HepG2 (cell line): ENCODE measurements around the gene DCDC1. TPM values are rescaled to one million over a fixed set of nuclear protein-coding genes. Genes with fewer than 3 reads are reported as not detected.

Experiments
- ATAC-seq: fragments of 200-7000 bp; cut with Tn5 transposase; 3 replicates; pipeline ENCODE4 v1.9.1; 2020; ENCODE audit warnings: mild to moderate bottlenecking, moderate library complexity
- BruUV-seq: library from RNA; stranded (reverse); fragments of 400-500 nt; replicated peaks from 2 replicates; lab custom pipeline; 2021; lab: Mats Ljungman, UMichigan
- CTCF ChIA-PET: fragments of 300-600 bp; formaldehyde crosslinking; extraction: SDS; loops from one replicate; lab custom pipeline; 2021; ENCODE audit warnings: low total read pairs, inconsistent platforms, low intra/inter-chr PET ratio; lab: Yijun Ruan, JAX
- POLR2A ChIA-PET: fragments of 350-600 bp; sonication (Branson Sonifier 250); formaldehyde crosslinking; loops from one replicate; lab custom pipeline; 2020; ENCODE audit warnings: antibody characterized with exemption, inconsistent platforms; lab: Yijun Ruan, JAX
- DNase-seq: peaks from one replicate; pipeline ENCODE4 v3.0.0-alpha.2; 2015; ENCODE audit warnings: low spot score
- FAIRE-seq: peaks from 3 replicates; lab custom pipeline; 2011; peaks lifted over from hg19 to GRCh38; lab: Jason Lieb, UNC
- H2AFZ ChIP-seq: one replicate; pipeline ENCODE4 v1.6.1; 2011; ENCODE audit warnings: low read length, inconsistent platforms
- H3K27ac ChIP-seq: fragments of 300-600 bp; 3 replicates; pipeline ENCODE4 v1.8.0; 2011; ENCODE audit warnings: mixed run types, mild to moderate bottlenecking, mixed read lengths, low read length, inconsistent platforms; ENCODE audit not compliant: insufficient read depth; ENCODE audit errors: extremely low read length
- H3K27me3 ChIP-seq, 2 experiments: fragments of 200-600 bp in 1 of 2; 2 replicates in 1 of 2; 3 replicates in 1 of 2; pipeline versions ENCODE4 v1.6.0 to v1.8.0; 2011; ENCODE audit warnings: low read length in 2 of 2, mild to moderate bottlenecking in 2 of 2, moderate library complexity in 2 of 2, inconsistent platforms in 1 of 2; ENCODE audit not compliant: insufficient read depth in 2 of 2, control insufficient read depth in 1 of 2
- H3K36me3 ChIP-seq, 2 experiments: fragments of 200-600 bp in 1 of 2; replicated peaks in 1 of 2; 2 replicates in 1 of 2; 3 replicates in 1 of 2; pipeline versions ENCODE4 v1.5.1 to v1.8.0; 2011; ENCODE audit warnings: low read length in 2 of 2, inconsistent platforms in 1 of 2; ENCODE audit not compliant: insufficient read depth in 2 of 2, control insufficient read depth in 1 of 2
- H3K4me1 ChIP-seq: 2 replicates; pipeline ENCODE4 v1.5.1; 2012; ENCODE audit warnings: low read length, inconsistent platforms; ENCODE audit not compliant: insufficient read depth
- H3K4me2 ChIP-seq: 2 replicates; pipeline ENCODE4 v1.6.0; 2011; ENCODE audit warnings: low read depth, low read length, inconsistent platforms
- H3K4me3 ChIP-seq, 3 experiments: fragments of 200-600 bp in 1 of 3; sonication (generic), shearing (Covaris generic) in 1 of 3; replicated peaks in 1 of 3; 2 replicates each; pipeline ENCODE4 v1.5.1; 2011 to 2016; ENCODE audit warnings: low read length in 3 of 3, inconsistent platforms in 2 of 3, low read depth in 2 of 3, mild to moderate bottlenecking in 2 of 3, control low read depth in 1 of 3, mixed read lengths in 1 of 3; ENCODE audit not compliant: insufficient read depth in 1 of 3
- H3K79me2 ChIP-seq: one replicate; pipeline ENCODE4 v1.6.1; 2011; ENCODE audit warnings: low read length, inconsistent platforms; ENCODE audit not compliant: insufficient read depth
- H3K9ac ChIP-seq: 2 replicates; pipeline ENCODE4 v1.6.0; 2011; ENCODE audit warnings: mild to moderate bottlenecking, low read depth, low read length, inconsistent platforms; ENCODE audit not compliant: insufficient read depth
- H3K9me3 ChIP-seq: 2 replicates; pipeline ENCODE4 v1.5.1; 2012; ENCODE audit warnings: mild to moderate bottlenecking, low read length
- H4K20me1 ChIP-seq: 2 replicates; pipeline ENCODE4 v1.6.0; 2011; ENCODE audit warnings: inconsistent platforms, mild to moderate bottlenecking, low read length, moderate library complexity; ENCODE audit not compliant: insufficient read depth
- FOSL2 ChIP-seq: sonication (generic); formaldehyde crosslinking; IDR thresholded peaks from 2 replicates; pipeline ENCODE4 v1.4.0; 2020; ENCODE audit warnings: missing genetic modification reagents
- MAFK ChIP-seq, 2 experiments: IDR thresholded peaks in 1 of 2; conservative IDR thresholded peaks in 1 of 2; 2 replicates each; pipeline ENCODE4 v1.6.1; 2011; ENCODE audit warnings: improper control_type of control experiment in 2 of 2, low read length in 2 of 2
- PAX8 ChIP-seq: sonication (generic); formaldehyde crosslinking; IDR thresholded peaks from 2 replicates; pipeline ENCODE4 v1.8.0; 2022; ENCODE audit warnings: mild to moderate bottlenecking, missing genetic modification reagents, borderline replicate concordance
- PCBP2 ChIP-seq: fragments of 200-400 bp; formaldehyde crosslinking; optimal IDR thresholded peaks from 2 replicates; pipeline ENCODE3; 2018; ENCODE audit warnings: low read length, low read depth; ENCODE audit not compliant: poor library complexity, severe bottlenecking
- PITX1 ChIP-seq: sonication (generic); formaldehyde crosslinking; IDR thresholded peaks from 2 replicates; pipeline ENCODE4 v1.5.1; 2020; ENCODE audit warnings: mild to moderate bottlenecking, missing genetic modification reagents
- WGBS: methylation state at CpG from one replicate; pipeline ENCODE4 v1.1.6; 2017; ENCODE audit warnings: low lambda C conversion rate; 5-methylcytosine and 5-hydroxymethylcytosine counted together
- in situ Hi-C: cut with HindIII; loops from 2 replicates; pipeline ENCODE4 v1.10.0; 2017; ENCODE audit warnings: low pct_unique_long_range_greater_than_20kb; ENCODE audit not compliant: extremely low pct_ligation_motif_present
- intact Hi-C: fragments of 100-400 bp; cut with micrococcal nuclease; formaldehyde crosslinking; loops from one replicate; pipeline ENCODE4 v1.10.0; 2022; ENCODE audit not compliant: unreplicated experiment
- polyA plus RNA-seq, 8 experiments: library from polyadenylated mRNA; depleted of rRNA in 3 of 8; stranded (reverse) in 7 of 8; unstranded in 1 of 8; fragments of >200 nt; fragmentation: Illumina TruSeq in 4 of 8; extraction: Trizol in 4 of 8; gene quantifications; 2 replicates each; pipeline versions ENCODE4 v1.2.1 to v1.2.3, GENCODE V29; 2011 to 2016; ENCODE audit warnings: low read depth in 4 of 8, missing spikeins in 1 of 8, mixed read lengths in 1 of 8; ENCODE audit not compliant: insufficient read depth in 1 of 8
- total RNA-seq, 5 experiments: library from RNA; depleted of rRNA; stranded (reverse); fragments of >200 nt; fragmentation: Illumina TruSeq; extraction: Trizol; gene quantifications; 2 replicates each; pipeline ENCODE4 v1.2.3, GENCODE V29; 2016; ENCODE audit warnings: low read depth in 1 of 5

The DCDC1 gene
- total and polyA plus RNA-seq, 2 of the 13 experiments (the other 11 are each of a cell fraction or from before 2014, with no cell fraction given): 0.12 to 0.27 TPM

GRCh38 chr11:31102316-31102715 lies 267.2 kb downstream of the DCDC1 start:
- in situ Hi-C loops: no loop called here
- H3K27ac ChIP-seq: no peak overlapping the region
- no peaks in the 10 kb centered on the region for H3K79me2 ChIP-seq
- no TSS peak for BruUV-seq
- no peaks in the 10 kb centered on the region for H3K9me3 ChIP-seq
- no peak overlapping the region for H3K9ac ChIP-seq
- no peak overlapping the region for H3K4me2 ChIP-seq
- POLR2A ChIA-PET: no interaction called here
- intact Hi-C loops: loop anchor here (10.0 kb wide), 1 partner anchor 242 kb away; no protein-coding TSS in a partner anchor
- DNase-seq: no peak
- no peaks in the 10 kb centered on the region for H3K36me3 ChIP-seq
- TF ChIP-seq PCBP2 (no peak), PITX1 (CRISPR knock-in tag) (no peak), PAX8 (CRISPR knock-in tag) (no peak)
- H3K4me3 ChIP-seq: no peak overlapping the region
- no peak for FAIRE-seq
- H3K4me1 ChIP-seq: no peaks in the 10 kb centered on the region
- no peaks in the 10 kb centered on the region; a peak in 1 of 5 replicates for H3K27me3 ChIP-seq
- H4K20me1 ChIP-seq: no peaks in the 10 kb centered on the region
- H2AFZ ChIP-seq: no peak overlapping the region
- ATAC-seq: no peak
- CTCF ChIA-PET: no interaction called here

GRCh38 chr11:31096191-31096805 lies 273.2 kb downstream of the DCDC1 start:
- intact Hi-C loops (no loop called here), in situ Hi-C loops (no loop called here)
- no peaks in the 10 kb centered on the region for H4K20me1 ChIP-seq
- no peaks in the 10 kb centered on the region for H3K27me3 ChIP-seq
- H3K27ac ChIP-seq: no peak overlapping the region
- no peaks in the 10 kb centered on the region for H3K4me1 ChIP-seq
- CTCF ChIA-PET: no interaction called here
- ATAC-seq (no peak), FAIRE-seq (no peak), DNase-seq (no peak)
- H2AFZ ChIP-seq: no peak overlapping the region
- H3K4me2 ChIP-seq: no peak overlapping the region
- H3K9ac ChIP-seq: no peak overlapping the region
- WGBS: 0% methylated on average over 2 of the region's 2 CpGs
- no peak overlapping the region for H3K4me3 ChIP-seq
- TF ChIP-seq MAFK (conservative IDR thresholded peaks at IDR 0.05 in 1 of 2, IDR thresholded peaks at IDR 0.05 in 1 of 2; ENCODE audit: low read length in 2 of 2): no peak
- TF ChIP-seq FOSL2 (CRISPR knock-in tag): no peak
- BruUV-seq: no TSS peak
- no peaks in the 10 kb centered on the region for H3K9me3 ChIP-seq
- POLR2A ChIA-PET: no interaction called here
- H3K36me3 ChIP-seq: no peaks in the 10 kb centered on the region
- H3K79me2 ChIP-seq: no peaks in the 10 kb centered on the region
